ENCODE results near the gene PRLHR.

DNA sequence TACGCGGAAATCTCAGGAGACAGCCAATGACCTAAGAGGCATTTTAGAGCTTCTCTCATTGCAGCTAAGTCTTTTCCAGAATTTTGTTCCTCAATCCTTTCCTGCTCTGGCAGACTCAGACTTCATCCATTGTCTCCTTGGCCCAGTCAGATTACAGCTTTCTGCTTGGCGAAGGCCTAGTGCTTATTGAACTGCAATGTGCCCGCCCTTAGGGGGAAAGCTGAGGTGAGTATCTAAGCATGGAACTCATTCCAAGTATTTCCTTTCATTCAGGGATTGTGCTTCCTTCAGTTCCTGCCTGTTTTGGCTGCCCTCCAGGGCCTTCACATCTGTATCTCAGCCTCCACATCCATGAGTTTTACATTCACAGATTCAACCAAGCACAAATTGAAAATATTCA is 37.5 kb downstream of the PRLHR start:
- TF ChIP-seq, protein P1, sequence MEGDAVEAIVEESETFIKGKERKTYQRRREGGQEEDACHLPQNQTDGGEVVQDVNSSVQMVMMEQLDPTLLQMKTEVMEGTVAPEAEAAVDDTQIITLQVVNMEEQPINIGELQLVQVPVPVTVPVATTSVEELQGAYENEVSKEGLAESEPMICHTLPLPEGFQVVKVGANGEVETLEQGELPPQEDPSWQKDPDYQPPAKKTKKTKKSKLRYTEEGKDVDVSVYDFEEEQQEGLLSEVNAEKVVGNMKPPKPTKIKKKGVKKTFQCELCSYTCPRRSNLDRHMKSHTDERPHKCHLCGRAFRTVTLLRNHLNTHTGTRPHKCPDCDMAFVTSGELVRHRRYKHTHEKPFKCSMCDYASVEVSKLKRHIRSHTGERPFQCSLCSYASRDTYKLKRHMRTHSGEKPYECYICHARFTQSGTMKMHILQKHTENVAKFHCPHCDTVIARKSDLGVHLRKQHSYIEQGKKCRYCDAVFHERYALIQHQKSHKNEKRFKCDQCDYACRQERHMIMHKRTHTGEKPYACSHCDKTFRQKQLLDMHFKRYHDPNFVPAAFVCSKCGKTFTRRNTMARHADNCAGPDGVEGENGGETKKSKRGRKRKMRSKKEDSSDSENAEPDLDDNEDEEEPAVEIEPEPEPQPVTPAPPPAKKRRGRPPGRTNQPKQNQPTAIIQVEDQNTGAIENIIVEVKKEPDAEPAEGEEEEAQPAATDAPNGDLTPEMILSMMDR (IDR thresholded peaks at IDR 0.05 in 8 of 11, conservative IDR thresholded peaks at IDR 0.05 in 3 of 11): no peak
- TF ChIP-seq POLR2A (IDR thresholded peaks at IDR 0.05): no peak

Measured in spleen (tissue), 7 donors.